HUES64 (cell line): ENCODE measurements around the gene DCUN1D3.
"Not testable (repeated sequence)": the region's sequence is repeated elsewhere in the genome, so short reads cannot be mapped to it uniquely, and the experiment has no call there.

Source experiments
- H3K27ac ChIP-seq: 2 replicates; pipeline ENCODE4 v1.7.0; 2013; ENCODE audit warnings: low read depth, low read length, inconsistent platforms
- H3K27me3 ChIP-seq: 2 replicates; pipeline ENCODE4 v1.6.1; 2013; ENCODE audit warnings: mild to moderate bottlenecking, low read length; ENCODE audit not compliant: insufficient read depth
- H3K36me3 ChIP-seq: 2 replicates; pipeline ENCODE4 v1.6.1; 2013; ENCODE audit warnings: mild to moderate bottlenecking, low read length; ENCODE audit not compliant: insufficient read depth
- H3K4me1 ChIP-seq: 2 replicates; pipeline ENCODE4 v1.6.1; 2013; ENCODE audit warnings: mild to moderate bottlenecking, low read length, moderate library complexity; ENCODE audit not compliant: insufficient read depth
- H3K4me3 ChIP-seq: 2 replicates; pipeline ENCODE4 v1.5.1; 2013; ENCODE audit warnings: mild to moderate bottlenecking, low read length, moderate library complexity
- H3K9ac ChIP-seq: 2 replicates; pipeline ENCODE4 v1.6.1; 2013; ENCODE audit warnings: mild to moderate bottlenecking, low read depth, low read length
- H3K9me3 ChIP-seq: 2 replicates; pipeline ENCODE4 v1.6.1; 2013; ENCODE audit warnings: low read depth, low read length; ENCODE audit not compliant: insufficient read depth
- WGBS: fragments of 150-250, 120-280 bp; methylation state at CpG from one replicate; pipeline ENCODE4 v1.1.7; 2013; ENCODE audit warnings: missing lambda C conversion rate; 5-methylcytosine and 5-hydroxymethylcytosine counted together

The DCUN1D3 gene

GRCh38 chr16:20871258-20871657 lies 28.9 kb downstream of the DCUN1D3 start:
- H3K9ac ChIP-seq, result no peak overlapping the region
- H3K9me3 ChIP-seq, result no peaks in the 10 kb centered on the region
- WGBS, result 46% methylated on average over 2 of the region's 2 CpGs
- H3K27ac ChIP-seq, result no peak overlapping the region
- H3K4me1 ChIP-seq, result peaks cover 15% of the 10 kb centered on the region
- H3K27me3 ChIP-seq, result no peaks in the 10 kb centered on the region
- no peaks in the 10 kb centered on the region for H3K36me3 ChIP-seq
- no peak overlapping the region for H3K4me3 ChIP-seq

- Histone ChIP-seq H3K4me1 (peaks cover 25% of the 10 kb centered on the region), H3K27me3 (no peaks in the 10 kb centered on the region), H3K9me3 (no peaks in the 10 kb centered on the region), H3K9ac (no peak overlapping the region), H3K36me3 (no peaks in the 10 kb centered on the region), H3K27ac (no peak overlapping the region), H3K4me3 (no peak overlapping the region)
- 85% methylated on average over 2 of the region's 2 CpGs for WGBS
Observed at GRCh38 chr16:20870122-20870820, 29.9 kb downstream of the DCUN1D3 start.

DNA sequence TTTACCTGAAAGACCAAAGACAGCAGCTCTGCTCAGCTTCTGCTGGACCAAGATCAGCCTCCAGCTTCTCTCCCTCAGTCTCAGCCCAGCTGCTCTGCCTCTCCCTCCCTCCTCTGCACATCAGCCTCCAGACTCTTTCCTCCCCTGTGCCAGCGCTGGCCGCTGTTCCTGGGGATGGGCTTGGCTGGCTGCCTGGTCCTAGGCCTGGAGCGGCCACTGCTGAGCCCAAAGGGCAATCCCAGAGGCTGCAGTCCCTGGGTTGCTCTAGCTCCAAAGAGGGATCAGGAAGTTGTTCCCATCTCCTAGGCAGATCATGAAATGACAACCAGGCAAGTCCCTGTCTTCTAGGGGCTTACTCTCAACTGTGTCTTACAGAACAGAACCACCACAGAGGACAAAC lies 31.3 kb downstream of the DCUN1D3 start:
- WGBS, result 58% methylated on average over 3 of the region's 3 CpGs
- Histone ChIP-seq H3K36me3 (no peaks in the 10 kb centered on the region), H3K4me3 (no peak overlapping the region), H3K27me3 (no peaks in the 10 kb centered on the region), H3K27ac (no peak overlapping the region), H3K4me1 (peaks cover 19% of the 10 kb centered on the region), H3K9me3 (no peaks in the 10 kb centered on the region), H3K9ac (no peak overlapping the region)

GRCh38 chr16:20867585-20867984 lies 32.6 kb downstream of the DCUN1D3 start:
- 85% methylated on average over 2 of the region's 2 CpGs for WGBS
- Histone ChIP-seq H3K27me3 (no peaks in the 10 kb centered on the region), H3K27ac (no peak overlapping the region)

DNA sequence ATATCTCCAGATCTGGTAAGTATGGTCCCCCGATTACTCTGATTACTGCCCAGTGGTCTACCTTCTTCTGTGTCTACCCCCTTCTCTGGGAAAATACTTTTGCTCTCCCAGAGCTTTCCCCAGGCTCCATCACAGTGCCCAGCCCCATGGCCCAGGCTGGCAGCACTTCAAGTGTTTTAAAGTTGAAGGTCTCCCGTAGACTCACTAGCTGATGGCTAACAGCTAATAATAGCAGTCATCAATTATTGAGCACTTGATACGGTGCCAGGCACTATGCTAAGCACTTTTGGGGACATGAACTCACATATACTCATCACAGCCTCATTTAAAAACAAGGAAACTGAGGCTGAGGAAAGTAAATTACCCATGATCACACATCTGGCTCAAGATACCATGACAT lies 33.4 kb downstream of the DCUN1D3 start:
- Histone ChIP-seq H3K9me3 (no peaks in the 10 kb centered on the region), H3K36me3 (peaks cover 5% of the 10 kb centered on the region; the same call in 1 of the 2 replicates), H3K9ac (no peak overlapping the region), H3K4me1 (peaks cover 15% of the 10 kb centered on the region), H3K27ac (no peak overlapping the region), H3K4me3 (no peak overlapping the region), H3K27me3 (no peaks in the 10 kb centered on the region)
- over 99% methylated on average over 3 of the region's 3 CpGs for WGBS

More at GRCh38 chr16:20867585-20867984, 32.6 kb downstream of the DCUN1D3 start:
- Histone ChIP-seq H3K9me3 (no peaks in the 10 kb centered on the region), H3K4me3 (no peak overlapping the region), H3K36me3 (no peaks in the 10 kb centered on the region), H3K4me1 (peaks cover 19% of the 10 kb centered on the region), H3K9ac (no peak overlapping the region)

- Histone ChIP-seq H3K9me3 (no peaks in the 10 kb centered on the region), H3K36me3 (peaks cover 7% of the 10 kb centered on the region; the same call in 1 of the 2 replicates), H3K4me1 (peaks cover 15% of the 10 kb centered on the region), H3K27me3 (no peaks in the 10 kb centered on the region), H3K27ac (peak overlapping the region; percentile 52; the same call in 1 of the 2 replicates), H3K4me3 (no peak overlapping the region), H3K9ac (peak overlapping the region; percentile 43)
- WGBS, result 79% methylated on average over 6 of the region's 6 CpGs
Observed at GRCh38 chr16:20866145-20866772, 33.9 kb downstream of the DCUN1D3 start.

GRCh38 chr16:20865420-20866131 lies 34.6 kb downstream of the DCUN1D3 start:
- WGBS, result 93% methylated on average over 6 of the region's 6 CpGs
- Histone ChIP-seq H3K27ac (peak overlapping the region; percentile 52; the same call in 1 of the 2 replicates), H3K27me3 (no peaks in the 10 kb centered on the region), H3K9ac (peak overlapping the region; percentile 43), H3K4me1 (peaks cover 18% of the 10 kb centered on the region), H3K9me3 (no peaks in the 10 kb centered on the region), H3K4me3 (no peak overlapping the region), H3K36me3 (peaks cover 7% of the 10 kb centered on the region; the same call in 1 of the 2 replicates)

DNA sequence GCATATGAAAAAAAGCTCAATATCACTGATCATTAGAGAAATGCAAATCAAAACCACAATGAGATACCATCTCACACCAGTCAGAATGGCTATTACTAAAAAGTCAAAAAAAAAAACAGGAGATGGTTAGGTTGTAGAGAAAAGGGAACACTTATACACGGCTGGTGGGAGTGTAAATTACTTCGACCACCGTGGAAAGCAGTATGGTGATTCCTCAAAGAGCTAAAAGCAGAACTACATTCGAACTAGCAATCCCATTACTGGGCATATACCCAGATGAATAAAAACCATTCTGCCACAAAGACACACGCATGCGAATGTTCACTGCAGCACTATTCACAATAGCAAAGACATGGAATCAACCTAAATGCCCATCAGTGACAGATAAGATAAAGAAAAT lies 35.8 kb downstream of the DCUN1D3 start:
- H3K9ac ChIP-seq, H3K27ac ChIP-seq, H3K4me3 ChIP-seq, H3K27me3 ChIP-seq, H3K9me3 ChIP-seq: not testable (repeated sequence)
- Histone ChIP-seq H3K36me3 (peaks cover 15% of the 10 kb centered on the region), H3K4me1 (peaks cover 30% of the 10 kb centered on the region)
- WGBS, result 95% methylated on average over 6 of the region's 6 CpGs

DNA sequence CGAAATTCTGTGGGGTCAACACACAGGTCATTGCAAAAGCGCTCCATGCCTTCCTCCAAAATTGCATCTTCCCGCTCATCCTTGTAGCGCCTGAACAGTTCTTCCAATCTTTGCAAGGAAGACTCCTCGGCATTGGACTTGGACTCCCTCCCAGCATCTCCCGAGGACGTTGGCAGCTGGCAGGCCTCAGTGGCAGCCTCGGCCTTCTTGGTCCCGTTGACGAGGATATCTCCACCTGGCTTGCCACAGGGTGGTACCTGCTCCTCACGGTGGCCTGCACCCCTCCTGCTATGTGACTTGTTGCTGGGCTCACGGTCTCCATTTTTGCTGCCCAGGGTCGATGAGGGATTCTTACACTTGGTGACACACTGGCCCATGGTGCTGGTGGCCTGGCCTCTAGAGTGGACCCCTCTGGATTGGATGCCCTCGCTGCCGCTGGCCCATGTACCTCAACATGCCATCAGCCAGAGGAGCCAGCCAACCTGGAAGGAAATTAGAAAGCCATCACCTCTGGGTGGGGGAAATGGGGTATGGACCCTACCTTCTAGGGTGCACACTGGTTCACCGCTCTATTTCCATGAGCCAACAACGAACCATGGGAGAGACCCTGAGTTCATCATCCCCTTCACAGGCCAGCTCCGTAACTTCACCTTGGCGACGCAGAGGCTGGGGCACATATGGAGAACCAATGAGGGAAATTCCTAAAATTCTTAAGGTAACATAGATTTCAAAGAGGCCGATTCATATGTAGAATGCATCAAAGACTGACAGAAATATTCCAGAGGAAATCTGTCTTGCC lies 37.8 kb downstream of the DCUN1D3 start:
- 96% methylated on average over 21 of the region's 21 CpGs for WGBS
- Histone ChIP-seq H3K9ac (no peak overlapping the region), H3K27ac (no peak overlapping the region), H3K27me3 (no peaks in the 10 kb centered on the region), H3K4me3 (no peak overlapping the region), H3K36me3 (peaks cover 16% of the 10 kb centered on the region), H3K4me1 (peaks cover 40% of the 10 kb centered on the region), H3K9me3 (no peaks in the 10 kb centered on the region)

- WGBS, result 88% methylated on average over 2 of the region's 4 CpGs
- H3K27me3 ChIP-seq, H3K4me3 ChIP-seq, H3K9me3 ChIP-seq, H3K9ac ChIP-seq, H3K27ac ChIP-seq: not testable (repeated sequence)
- Histone ChIP-seq H3K4me1 (peaks cover 39% of the 10 kb centered on the region), H3K36me3 (peaks cover 19% of the 10 kb centered on the region)
Observed at GRCh38 chr16:20860995-20861394, 39.2 kb downstream of the DCUN1D3 start.
